Measurements from ENCODE around the gene RITA1.

The RITA1 gene

DNA sequence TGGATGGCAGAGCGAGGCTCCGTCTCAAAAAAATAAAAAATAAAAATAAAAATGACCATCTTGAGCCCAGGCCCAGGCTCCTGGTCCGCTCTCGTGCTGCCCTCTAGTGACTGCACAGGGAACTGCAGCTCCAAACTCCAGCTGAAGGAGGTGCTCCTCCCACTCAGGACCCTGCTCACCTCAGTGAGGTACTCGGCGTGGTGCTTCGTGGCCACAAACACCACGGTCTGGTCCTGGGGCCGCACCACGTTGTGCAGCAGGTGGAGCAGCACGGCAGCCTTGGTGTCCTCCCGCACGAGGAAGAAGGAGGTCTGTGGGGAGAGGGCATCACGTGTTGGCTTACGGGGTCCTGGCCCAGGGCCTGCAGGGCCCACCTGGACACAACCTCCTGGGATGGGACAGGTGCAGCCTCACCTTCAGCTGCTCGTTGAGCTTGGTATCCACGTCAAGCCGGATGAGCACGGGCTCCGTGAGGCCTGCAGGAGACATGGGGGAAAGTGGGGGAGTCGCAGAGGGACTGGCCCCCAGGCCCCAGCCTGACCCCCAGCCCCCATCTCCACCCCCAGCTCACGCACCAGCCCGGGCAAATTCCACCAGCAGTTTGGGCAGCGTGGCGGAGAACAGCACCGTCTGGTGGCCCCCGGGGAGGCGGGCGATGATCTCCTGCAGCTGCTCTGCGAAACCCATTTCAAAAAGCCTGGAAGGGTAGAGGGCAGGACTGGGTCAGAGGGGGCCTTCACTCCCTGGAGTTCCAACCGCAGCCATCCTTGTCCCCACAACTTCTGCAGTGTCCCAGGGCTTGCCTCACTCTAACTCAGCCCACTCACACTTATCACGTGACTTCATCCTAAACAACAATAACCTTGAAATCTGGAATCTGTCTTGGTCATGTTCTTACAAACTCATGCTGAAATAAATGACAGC is 10.8 kb upstream of the RITA1 start:
- DNase-seq (ENCODE audit: low spot score) (no peak), ATAC-seq (ENCODE audit: low read depth) (peak; percentile 70)
- H3K4me3 ChIP-seq (ENCODE audit: severe bottlenecking) = no peak overlapping the region
- H3K27me3 ChIP-seq (ENCODE audit: insufficient read depth, poor library complexity, severe bottlenecking) = no peaks in the 10 kb centered on the region
- H3K9me3 ChIP-seq (ENCODE audit: severe bottlenecking) = no peaks in the 10 kb centered on the region
- H3K4me1 ChIP-seq (ENCODE audit: insufficient read depth, poor library complexity, severe bottlenecking) = no peaks in the 10 kb centered on the region
- H3K27ac ChIP-seq (ENCODE audit: poor library complexity, severe bottlenecking) = no peak overlapping the region
- peak; percentile 95 for TF ChIP-seq CTCF (IDR thresholded peaks at IDR 0.05; ENCODE audit: poor library complexity, severe bottlenecking)
- peaks cover 88% of the 10 kb centered on the region for H3K36me3 ChIP-seq (ENCODE audit: low read depth)

GRCh38 chr12:113179023-113179422 is 6.5 kb upstream of the RITA1 start:
- Histone ChIP-seq H3K27me3 (ENCODE audit: insufficient read depth, poor library complexity, severe bottlenecking) (no peaks in the 10 kb centered on the region), H3K36me3 (ENCODE audit: low read depth) (peaks cover 71% of the 10 kb centered on the region), H3K4me3 (ENCODE audit: severe bottlenecking) (no peak overlapping the region), H3K9me3 (ENCODE audit: severe bottlenecking) (no peaks in the 10 kb centered on the region), H3K4me1 (ENCODE audit: insufficient read depth, poor library complexity, severe bottlenecking) (no peaks in the 10 kb centered on the region), H3K27ac (ENCODE audit: poor library complexity, severe bottlenecking) (no peak overlapping the region)
- TF ChIP-seq CTCF (IDR thresholded peaks at IDR 0.05; ENCODE audit: poor library complexity, severe bottlenecking) = no peak
- ATAC-seq (ENCODE audit: low read depth) (no peak), DNase-seq (ENCODE audit: low spot score) (no peak)

DNA sequence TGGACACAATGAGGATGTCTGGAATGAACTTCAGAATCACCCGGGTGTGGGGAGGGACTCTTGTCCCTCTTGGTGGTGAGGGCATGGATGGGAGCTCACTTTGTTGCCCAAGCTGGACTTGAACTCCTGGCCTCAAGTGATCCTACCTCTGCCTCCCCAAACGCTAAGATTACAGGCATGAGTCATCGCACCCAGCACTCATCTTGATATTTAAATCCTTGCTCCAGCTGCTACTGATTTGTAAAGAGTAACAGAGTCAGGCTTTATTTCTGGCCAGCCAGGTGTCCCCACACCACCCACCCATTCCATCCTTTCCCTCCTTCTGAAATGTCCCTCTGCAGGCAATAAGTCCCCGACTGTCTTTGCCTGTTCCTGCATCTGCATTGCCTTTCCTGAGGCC is 5.2 kb upstream of the RITA1 start:
- Histone ChIP-seq H3K27me3 (ENCODE audit: insufficient read depth, poor library complexity, severe bottlenecking) (no peaks in the 10 kb centered on the region), H3K36me3 (ENCODE audit: low read depth) (peaks cover 69% of the 10 kb centered on the region), H3K4me1 (ENCODE audit: insufficient read depth, poor library complexity, severe bottlenecking) (peaks cover 3% of the 10 kb centered on the region), H3K9me3 (ENCODE audit: severe bottlenecking) (no peaks in the 10 kb centered on the region), H3K4me3 (ENCODE audit: severe bottlenecking) (no peak overlapping the region), H3K27ac (ENCODE audit: poor library complexity, severe bottlenecking) (no peak overlapping the region)
- no peak for TF ChIP-seq CTCF (IDR thresholded peaks at IDR 0.05; ENCODE audit: poor library complexity, severe bottlenecking)
- ATAC-seq (ENCODE audit: low read depth) = no peak
- DNase-seq (ENCODE audit: low spot score) = no peak

DNA sequence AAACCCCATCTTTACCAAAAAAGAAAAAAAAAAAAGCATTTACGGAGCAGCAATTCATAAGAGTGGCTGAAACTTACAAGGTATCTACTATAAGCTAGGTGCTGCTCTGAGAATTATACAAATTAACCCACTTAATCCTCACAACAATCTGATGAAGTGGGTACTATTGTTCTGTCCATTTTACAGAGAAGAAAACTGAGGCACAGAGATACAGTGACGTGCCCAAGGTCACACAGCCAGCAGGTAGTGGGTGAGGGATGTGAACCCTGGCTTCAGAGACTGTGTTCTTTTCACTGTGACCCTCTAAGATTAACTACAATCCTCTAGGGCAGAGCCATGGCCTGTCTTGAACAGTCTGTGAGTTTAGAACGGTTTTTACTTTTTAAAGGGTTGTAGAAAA is 3.5 kb upstream of the RITA1 start:
- no peak for TF ChIP-seq CTCF (IDR thresholded peaks at IDR 0.05; ENCODE audit: poor library complexity, severe bottlenecking)
- Histone ChIP-seq H3K4me3 (ENCODE audit: severe bottlenecking) (no peak overlapping the region), H3K27me3 (ENCODE audit: insufficient read depth, poor library complexity, severe bottlenecking) (no peaks in the 10 kb centered on the region), H3K9me3 (ENCODE audit: severe bottlenecking) (no peaks in the 10 kb centered on the region), H3K27ac (ENCODE audit: poor library complexity, severe bottlenecking) (no peak overlapping the region), H3K4me1 (ENCODE audit: insufficient read depth, poor library complexity, severe bottlenecking) (peaks cover 3% of the 10 kb centered on the region), H3K36me3 (ENCODE audit: low read depth) (peaks cover 62% of the 10 kb centered on the region)
- no peak for ATAC-seq (ENCODE audit: low read depth)
- DNase-seq (ENCODE audit: low spot score) = no peak

- Histone ChIP-seq H3K36me3 (ENCODE audit: low read depth) (peaks cover 55% of the 10 kb centered on the region), H3K27me3 (ENCODE audit: insufficient read depth, poor library complexity, severe bottlenecking) (no peaks in the 10 kb centered on the region), H3K9me3 (ENCODE audit: severe bottlenecking) (no peaks in the 10 kb centered on the region), H3K27ac (ENCODE audit: poor library complexity, severe bottlenecking) (no peak overlapping the region), H3K4me3 (ENCODE audit: severe bottlenecking) (no peak overlapping the region), H3K4me1 (ENCODE audit: insufficient read depth, poor library complexity, severe bottlenecking) (peaks cover 3% of the 10 kb centered on the region)
- no peak for ATAC-seq (ENCODE audit: low read depth)
- no peak for TF ChIP-seq CTCF (IDR thresholded peaks at IDR 0.05; ENCODE audit: poor library complexity, severe bottlenecking)
- DNase-seq (ENCODE audit: low spot score) = no peak
These were observed 2.4 kb upstream of the RITA1 start for GRCh38 chr12:113183030-113183589.
